Ammon's horn (tissue), 1 donor: ENCODE results near the gene TRIM2.
"Not testable (repeated sequence)": the region's sequence is repeated elsewhere in the genome, so short reads cannot be mapped to it uniquely, and the experiment has no call there.

Experiments used
- DNase-seq: peaks from one replicate; pipeline ENCODE4 v3.0.0-alpha.2; 2016; ENCODE audit warnings: low spot score

Gene TRIM2

GRCh38 chr4:153189016-153189801 is 15.0 kb upstream of the TRIM2 start:
- DNase-seq, result no peak

GRCh38 chr4:153191795-153192363 is 12.4 kb upstream of the TRIM2 start:
- no peak for DNase-seq

DNA sequence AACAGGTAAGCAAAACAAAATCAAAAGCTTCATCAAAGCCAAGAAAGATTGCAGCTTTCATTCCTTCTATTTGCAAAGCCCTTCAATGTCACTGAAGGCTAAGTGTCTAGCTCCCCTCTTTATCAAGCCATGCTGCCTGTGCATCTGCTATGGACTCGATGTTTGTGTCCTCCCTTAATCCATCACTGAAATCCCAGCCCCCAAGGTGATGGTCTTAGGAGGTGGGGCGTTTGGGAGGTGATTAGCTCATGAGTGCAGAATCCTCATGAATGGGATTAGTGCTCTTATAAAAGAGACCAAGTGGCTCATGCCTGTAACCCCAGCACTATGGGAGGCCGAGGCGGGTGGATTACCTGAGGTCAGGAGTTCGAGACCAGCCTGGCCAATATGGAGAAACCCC is 6.9 kb upstream of the TRIM2 start:
- DNase-seq, result no peak

GRCh38 chr4:153198719-153199118 is 5.5 kb upstream of the TRIM2 start:
- peak; percentile 30 for DNase-seq

- DNase-seq, result not testable (repeated sequence)
Observed at GRCh38 chr4:153203746-153204145, 497 bp upstream of the TRIM2 start.

DNA sequence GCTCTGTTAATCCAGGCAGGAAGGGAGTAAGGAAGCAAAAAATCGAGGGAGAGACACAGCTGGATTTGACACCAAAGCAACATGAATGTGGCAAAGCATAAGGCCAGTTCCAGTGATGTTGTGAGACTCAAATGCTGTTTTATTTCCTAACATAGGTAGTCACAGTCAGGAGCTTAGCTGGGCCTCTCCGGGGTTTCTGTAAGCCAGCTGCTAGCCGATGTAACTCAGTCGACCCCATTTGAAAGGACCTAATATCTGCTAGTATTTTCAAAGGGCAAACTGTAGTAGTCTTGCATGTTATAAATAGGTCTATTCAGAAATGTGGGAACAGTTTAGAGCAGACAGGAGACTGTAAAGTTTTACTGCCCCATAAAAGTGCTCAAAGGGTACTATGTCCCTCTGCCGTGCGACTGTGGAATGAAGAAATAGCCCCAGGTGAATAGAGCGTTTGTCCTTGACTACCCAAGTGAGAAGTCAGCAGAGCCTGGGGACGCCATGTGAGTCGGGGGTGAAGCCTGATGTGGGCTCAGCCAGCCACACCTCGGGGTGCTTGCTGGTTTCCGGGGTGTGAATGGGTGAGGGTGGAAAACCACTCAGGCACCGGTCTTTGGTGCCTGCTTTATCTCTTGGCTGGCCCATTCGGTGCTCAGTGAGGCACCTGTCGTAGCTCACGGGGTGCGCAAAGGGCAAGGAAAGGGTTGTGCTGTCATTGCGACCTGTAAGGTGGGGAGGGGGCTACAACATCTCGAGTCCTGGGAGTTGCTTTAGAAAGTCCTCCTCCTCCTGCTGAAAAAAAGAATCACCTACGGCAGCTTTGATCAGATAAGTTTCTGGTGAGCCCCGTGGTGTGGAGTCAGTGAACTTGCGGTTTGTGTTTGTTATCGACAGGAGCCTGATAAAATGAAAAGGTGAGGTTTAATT is 745 bp downstream of the TRIM2 start:
- DNase-seq, result no peak

GRCh38 chr4:153205757-153206156 is 1.5 kb downstream of the TRIM2 start:
- DNase-seq, result no peak

- DNase-seq, result no peak
Observed at GRCh38 chr4:153206534-153206933, 2.3 kb downstream of the TRIM2 start.

DNA sequence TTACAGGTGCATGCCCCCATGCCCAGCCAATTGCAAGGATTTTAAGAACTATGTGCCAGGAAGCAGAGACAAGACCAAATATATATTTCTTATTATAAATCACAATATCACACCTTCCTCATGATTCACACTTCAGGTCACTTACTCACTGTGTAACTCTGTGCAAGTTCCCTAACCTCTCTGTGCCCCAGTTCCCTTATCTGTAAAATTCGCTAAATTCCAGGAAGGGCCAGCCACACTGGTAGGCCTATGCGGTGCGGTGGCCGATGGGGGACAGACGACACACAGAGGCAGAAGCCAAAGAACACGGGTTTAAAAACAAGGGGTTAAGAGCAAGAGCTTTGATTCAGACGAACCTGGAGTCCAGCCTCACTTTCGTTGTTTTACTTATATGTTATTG is 2.8 kb downstream of the TRIM2 start:
- DNase-seq, result no peak

- DNase-seq, result peak; percentile 58
Observed at GRCh38 chr4:153207567-153207966, 3.3 kb downstream of the TRIM2 start.

DNA sequence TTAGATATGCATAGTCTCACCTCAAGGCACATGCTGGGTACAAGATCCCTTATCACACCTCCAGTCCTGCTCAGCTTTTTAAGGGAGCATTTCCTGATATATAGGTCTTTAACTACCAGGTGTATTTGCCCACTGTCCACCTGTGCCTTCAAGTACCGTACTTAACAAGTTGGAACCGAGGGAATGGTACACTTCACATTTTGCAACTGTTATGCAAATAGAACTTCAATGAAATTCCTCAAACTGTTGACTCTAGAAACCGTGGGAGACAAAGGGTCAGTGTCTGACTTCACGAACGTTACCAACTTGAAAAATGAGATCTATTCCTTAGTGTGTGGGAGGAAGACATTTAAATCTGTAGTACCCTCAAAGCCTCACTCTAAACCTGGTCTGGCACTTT is 5.2 kb downstream of the TRIM2 start:
- DNase-seq, result no peak

- DNase-seq, result no peak
Observed at GRCh38 chr4:153210727-153211126, 6.5 kb downstream of the TRIM2 start.

DNA sequence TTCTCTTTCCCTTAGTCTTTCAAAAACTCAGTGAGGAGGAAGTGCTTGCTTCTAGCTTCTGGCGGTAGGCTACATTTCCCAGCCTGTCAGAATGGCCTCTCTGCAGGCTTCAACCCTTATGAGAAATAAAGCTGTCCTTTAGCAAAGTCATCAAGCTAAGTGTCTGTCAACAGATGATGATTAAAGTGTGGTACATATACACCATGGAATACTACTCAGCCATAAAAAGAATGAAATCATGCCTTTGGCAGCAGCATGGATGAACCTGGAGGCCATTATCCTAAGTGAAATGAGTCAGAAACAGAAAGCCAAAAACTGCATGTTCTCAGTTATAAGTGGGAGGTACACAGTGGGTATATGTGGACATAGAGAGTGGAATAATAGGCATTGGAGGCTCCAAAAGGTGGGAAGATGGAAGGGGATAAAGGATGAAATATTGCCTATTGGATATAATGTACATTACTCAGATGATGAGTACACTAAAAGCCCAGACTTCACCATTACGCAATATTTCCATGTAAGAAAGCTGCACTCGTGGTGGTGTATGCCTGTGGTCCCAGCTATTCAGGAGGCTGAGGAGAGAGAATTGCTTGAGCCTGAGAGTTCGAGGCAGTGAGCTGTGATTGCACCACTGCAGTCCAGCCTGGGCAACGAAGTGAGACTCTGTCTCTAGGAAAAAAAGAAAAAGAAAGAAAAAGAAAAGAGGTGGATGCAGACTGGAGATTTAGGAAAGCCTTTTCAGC is 7.9 kb downstream of the TRIM2 start:
- no peak for DNase-seq

DNA sequence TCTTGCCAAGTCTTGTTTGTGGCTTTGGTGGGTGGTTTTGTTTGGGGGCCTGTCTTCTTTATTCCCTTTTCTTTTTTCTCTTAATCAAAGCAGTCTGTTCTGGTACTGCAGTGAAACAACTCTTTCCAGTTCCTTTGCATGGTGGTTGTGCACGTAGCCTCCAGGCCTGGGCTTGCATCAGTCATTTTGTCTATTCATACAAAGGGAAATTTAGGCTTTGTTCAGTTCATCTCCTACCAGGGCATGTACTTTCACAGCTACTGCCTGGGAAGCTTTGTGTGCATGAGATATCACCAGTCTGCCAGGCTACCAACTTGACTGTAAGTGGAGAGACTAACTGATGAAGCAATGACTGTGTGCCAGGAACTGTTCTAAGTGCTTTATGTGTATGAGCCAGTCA is 8.5 kb downstream of the TRIM2 start:
- peak; percentile 75 for DNase-seq

DNA sequence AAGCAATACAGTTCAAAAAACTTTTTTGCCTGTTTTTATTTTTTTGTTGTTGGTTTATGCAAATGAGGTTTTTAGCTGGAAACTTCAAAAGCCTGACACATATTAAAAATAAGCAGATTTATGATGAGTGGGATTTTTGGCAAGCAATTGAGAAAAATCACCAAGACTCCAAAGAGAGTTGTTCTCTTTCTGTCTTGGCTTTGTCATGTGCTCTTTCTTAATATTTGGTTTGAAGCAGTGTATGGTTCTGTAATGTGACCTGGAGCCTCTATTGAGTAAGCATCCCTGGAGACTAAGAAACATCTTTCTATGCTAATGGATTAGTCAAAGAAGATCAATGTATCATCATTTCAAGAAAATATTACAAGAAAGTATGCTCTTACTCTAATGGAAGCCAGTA is 11.7 kb downstream of the TRIM2 start:
- DNase-seq, result no peak

- no peak for DNase-seq
Observed at GRCh38 chr4:153216546-153216945, 12.3 kb downstream of the TRIM2 start.

DNA sequence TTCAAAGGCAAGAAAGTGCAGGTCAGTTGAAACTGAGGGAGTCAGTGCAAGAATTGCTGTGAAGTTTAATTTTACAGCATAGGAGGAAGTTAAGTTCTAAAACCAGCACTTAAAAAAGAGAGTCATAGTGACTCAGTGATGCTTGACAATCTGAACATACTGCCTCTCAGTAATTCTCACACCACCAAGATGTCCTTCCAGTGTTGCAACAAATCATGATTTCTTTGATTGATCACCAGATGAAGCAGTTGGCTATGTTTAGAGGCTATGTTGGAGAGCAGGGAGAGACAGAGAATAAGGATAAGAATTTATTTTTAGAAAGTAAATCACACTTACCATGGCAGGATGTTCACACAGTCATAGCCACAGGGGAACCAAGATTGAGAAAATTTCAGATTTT is 13.2 kb downstream of the TRIM2 start:
- DNase-seq, result no peak

DNA sequence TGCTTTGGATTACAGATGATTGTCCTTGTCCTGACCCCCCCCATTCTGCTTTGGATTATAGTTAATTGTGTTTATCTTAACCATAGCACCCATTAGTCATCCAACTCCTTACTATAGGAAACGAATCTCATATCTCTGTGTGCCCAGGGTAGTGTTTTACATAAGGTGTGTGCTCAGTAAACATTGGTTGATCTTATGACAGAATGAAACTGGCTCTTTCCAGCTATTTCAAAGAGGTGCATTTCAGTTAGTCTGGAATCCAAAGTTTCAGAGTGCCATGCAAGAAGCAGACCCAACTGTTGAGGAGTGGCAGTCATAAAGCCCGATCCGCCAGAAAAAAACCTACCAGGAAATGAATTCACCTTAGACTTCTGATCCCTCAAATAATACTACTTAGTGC is 14.7 kb downstream of the TRIM2 start:
- DNase-seq, result no peak

DNA sequence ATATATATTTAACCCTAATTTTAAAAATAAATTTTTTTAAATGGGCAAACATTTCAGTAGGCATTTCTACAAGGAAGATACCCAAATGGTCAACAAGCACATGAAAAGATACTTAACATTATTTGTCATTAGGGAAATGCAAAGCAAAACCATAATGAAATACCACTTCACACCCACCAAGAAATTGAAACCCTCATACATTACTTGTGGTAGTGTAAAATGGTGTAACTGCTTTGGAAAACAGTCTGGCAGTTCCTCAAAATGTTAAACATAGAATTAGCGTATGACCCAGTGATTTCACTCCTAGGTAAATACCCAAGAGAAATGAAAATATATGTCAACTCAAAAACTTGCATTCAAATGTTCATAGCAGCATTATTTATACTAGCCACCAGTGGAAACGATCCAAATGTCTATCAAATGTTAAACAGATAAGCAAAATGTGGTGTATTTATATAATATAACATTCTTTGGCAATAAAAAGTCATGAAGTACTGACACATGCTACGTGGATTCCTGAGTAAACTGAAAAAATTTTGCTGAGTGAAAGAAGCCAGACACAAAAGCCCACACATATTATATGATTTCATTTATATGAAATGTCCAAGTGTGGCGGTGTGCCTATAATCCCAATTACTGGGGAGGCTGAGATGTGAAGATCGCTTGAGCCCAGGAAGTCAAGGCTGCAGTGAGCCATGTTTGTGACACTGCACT is 16.6 kb downstream of the TRIM2 start:
- DNase-seq, result no peak

DNA sequence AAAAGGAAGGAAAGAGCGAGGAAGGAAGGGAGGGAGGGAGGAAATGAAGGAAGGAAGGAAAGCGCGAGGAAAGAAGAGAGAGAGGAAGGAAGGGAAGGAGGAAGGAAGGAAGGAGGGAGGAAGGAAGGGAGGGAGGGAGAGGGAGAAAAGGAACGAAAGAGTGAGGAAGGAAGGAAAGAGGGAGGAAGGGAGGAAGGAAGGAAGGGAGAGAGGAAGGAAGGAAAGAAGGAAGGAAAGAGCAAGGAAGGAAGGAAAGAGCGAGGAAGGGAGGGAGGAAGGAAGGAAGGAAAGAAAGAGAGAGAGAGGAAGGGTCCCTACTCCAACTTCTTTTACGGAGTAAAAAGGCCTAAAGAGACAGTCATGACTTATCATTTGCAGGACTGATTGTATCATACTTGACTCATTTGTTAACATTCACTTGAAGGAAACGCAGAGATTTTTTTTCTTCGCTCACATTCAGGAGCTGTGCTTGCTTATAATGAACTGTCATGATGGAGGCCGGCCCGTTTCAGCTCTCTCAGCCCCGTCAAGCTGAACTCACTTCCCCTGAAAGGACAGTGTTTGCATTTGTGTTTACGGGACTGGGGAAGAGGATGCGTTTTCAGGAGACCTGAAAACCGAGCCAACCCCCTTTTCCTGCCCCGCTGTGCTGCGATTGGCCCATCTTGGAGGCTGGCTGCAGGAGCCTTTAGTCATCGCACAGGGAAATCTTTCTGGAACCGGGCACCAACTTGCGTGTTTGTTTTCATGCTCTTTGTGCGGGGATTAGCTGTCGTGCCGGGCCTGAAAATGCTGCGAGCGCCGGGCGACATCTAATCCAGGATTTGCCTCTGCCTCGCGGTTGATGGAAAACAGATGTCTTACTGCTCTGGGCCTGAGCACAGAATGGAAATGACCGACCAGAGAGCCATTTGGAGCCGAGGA is 17.8 kb downstream of the TRIM2 start:
- peak; percentile 71 for DNase-seq
